ENCODE measurements around the gene KIRREL3.

DNA sequence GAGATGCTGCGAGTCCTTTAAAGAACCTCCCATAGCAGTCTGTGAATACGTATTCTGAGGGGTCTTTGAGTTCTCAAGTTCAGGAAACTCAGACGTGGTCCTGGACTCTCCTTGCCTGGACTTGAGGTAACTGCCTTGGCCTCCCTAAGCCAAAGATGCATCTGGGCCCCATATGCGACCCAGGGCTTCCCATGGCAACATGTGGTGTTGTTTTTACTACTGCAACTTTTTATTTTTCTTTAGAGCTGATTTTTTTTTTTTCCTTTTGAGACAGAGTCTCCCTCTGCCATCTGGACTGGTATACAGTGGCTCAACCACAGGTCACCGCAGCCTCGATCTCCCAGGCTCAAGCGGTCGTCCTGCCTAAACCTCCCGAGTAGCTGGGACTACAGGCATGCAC, 324.0 kb downstream of the KIRREL3 start:
- TF ChIP-seq POU2F2 (IDR thresholded peaks at IDR 0.05; ENCODE audit: low read depth, low read length) (no peak), POLR2AphosphoS5 (IDR thresholded peaks at IDR 0.05; ENCODE audit: low read depth, low read length) (no peak), POLR2A (IDR thresholded peaks at IDR 0.05; ENCODE audit: low read depth, low read length) (no peak), SPI1 (IDR thresholded peaks at IDR 0.05; ENCODE audit: low read depth, low read length) (no peak), TAF1 (IDR thresholded peaks at IDR 0.05; ENCODE audit: low read depth, low read length) (no peak), PAX5 (IDR thresholded peaks at IDR 0.05; ENCODE audit: insufficient read depth, low read length, severe bottlenecking) (no peak)
